Astrocyte (in vitro differentiated cells and primary cell): ENCODE results near the gene NEDD9.

ENCODE experiments used
- EZH2 ChIP-seq: IDR thresholded peaks from 2 replicates; pipeline ENCODE4 v1.6.1; 2012; ENCODE audit warnings: mild to moderate bottlenecking, low read length, inconsistent platforms; ENCODE audit not compliant: insufficient read depth
- TF ChIP-seq, protein P1 (sequence below): IDR thresholded peaks from 2 replicates; pipeline ENCODE4 v1.5.1; 2011; ENCODE audit warnings: low read depth, mild to moderate bottlenecking, inconsistent platforms, low read length, moderate library complexity; ENCODE audit not compliant: insufficient read depth

DNA sequence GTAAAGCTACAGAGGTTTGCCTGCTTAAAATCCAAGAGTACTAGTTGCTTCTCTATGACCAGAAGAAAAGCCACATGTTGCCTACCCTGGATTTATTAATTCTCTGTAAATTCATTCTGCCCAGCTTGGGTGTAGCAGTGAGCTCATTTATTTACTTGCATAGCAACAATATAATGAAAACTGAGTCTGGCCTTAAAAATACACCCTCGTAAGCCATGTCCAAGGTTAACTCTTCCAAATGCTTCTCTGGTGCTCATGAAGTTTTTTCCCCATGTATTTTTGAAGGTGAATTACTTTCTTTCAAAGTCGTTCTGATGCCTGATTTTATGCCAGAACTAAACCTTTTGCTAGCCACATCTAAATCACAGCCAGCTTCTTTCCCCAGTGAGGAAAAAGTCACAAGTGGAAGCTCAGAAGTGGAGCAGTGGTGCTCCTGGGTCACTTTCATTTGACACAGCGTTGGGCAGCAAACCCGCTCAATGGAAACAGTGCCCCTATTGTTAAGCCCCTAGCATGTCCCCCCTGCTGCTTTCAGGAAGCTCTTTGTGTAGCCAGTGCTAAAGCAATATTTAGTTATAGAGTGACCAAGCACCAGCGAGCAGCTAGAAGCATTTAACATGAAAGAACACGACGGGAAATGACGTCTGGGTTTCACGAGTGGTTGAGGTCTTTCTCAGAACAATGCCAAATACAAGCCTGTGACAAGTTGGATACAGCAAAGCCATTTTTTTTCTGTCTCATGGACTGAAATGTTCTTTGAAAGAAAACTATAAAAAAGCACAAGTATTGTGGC is 29.8 kb downstream of the NEDD9 start:
- TF ChIP-seq, protein P1, sequence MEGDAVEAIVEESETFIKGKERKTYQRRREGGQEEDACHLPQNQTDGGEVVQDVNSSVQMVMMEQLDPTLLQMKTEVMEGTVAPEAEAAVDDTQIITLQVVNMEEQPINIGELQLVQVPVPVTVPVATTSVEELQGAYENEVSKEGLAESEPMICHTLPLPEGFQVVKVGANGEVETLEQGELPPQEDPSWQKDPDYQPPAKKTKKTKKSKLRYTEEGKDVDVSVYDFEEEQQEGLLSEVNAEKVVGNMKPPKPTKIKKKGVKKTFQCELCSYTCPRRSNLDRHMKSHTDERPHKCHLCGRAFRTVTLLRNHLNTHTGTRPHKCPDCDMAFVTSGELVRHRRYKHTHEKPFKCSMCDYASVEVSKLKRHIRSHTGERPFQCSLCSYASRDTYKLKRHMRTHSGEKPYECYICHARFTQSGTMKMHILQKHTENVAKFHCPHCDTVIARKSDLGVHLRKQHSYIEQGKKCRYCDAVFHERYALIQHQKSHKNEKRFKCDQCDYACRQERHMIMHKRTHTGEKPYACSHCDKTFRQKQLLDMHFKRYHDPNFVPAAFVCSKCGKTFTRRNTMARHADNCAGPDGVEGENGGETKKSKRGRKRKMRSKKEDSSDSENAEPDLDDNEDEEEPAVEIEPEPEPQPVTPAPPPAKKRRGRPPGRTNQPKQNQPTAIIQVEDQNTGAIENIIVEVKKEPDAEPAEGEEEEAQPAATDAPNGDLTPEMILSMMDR, result no peak
- no peak for TF ChIP-seq EZH2
